H9 (cell line): Measurements from ENCODE around the gene TCERG1L. TPM values are rescaled to one million over a fixed set of nuclear protein-coding genes. Genes with fewer than 3 reads are reported as not detected.

Source experiments
- DNase-seq: peaks from one replicate; pipeline ENCODE4 v3.0.0-alpha.2; 2017
- H2AFZ ChIP-seq: one replicate; pipeline ENCODE4 v1.6.1; 2013; ENCODE audit warnings: mild to moderate bottlenecking, low read length, control low read depth, moderate library complexity
- H2AK5ac ChIP-seq: 2 replicates; pipeline ENCODE4 v1.6.1; 2013; ENCODE audit warnings: low read length, control low read depth, mixed read lengths; ENCODE audit not compliant: insufficient read length
- H2BK120ac ChIP-seq: one replicate; pipeline ENCODE4 v1.6.1; 2013; ENCODE audit warnings: low read depth, mild to moderate bottlenecking, low read length, control low read depth, inconsistent platforms; ENCODE audit not compliant: poor library complexity, severe bottlenecking
- H2BK12ac ChIP-seq: 2 replicates; pipeline ENCODE4 v1.6.1; 2013; ENCODE audit warnings: low read length, control low read depth, mixed read lengths, low read depth; ENCODE audit not compliant: insufficient read length
- H2BK15ac ChIP-seq: 2 replicates; pipeline ENCODE4 v1.6.1; 2013; ENCODE audit warnings: low read depth, low read length, control low read depth
- H2BK20ac ChIP-seq: one replicate; pipeline ENCODE4 v1.6.1; 2013; ENCODE audit warnings: low read depth, mild to moderate bottlenecking, low read length, control low read depth, inconsistent platforms; ENCODE audit not compliant: poor library complexity, severe bottlenecking
- H2BK5ac ChIP-seq: 2 replicates; pipeline ENCODE4 v1.6.1; 2013; ENCODE audit warnings: low read length, control low read depth, mixed read lengths; ENCODE audit not compliant: insufficient read length
- H3K14ac ChIP-seq: 2 replicates; pipeline ENCODE4 v1.6.1; 2013; ENCODE audit warnings: low read length, control low read depth; ENCODE audit not compliant: insufficient read depth
- H3K18ac ChIP-seq: 2 replicates; pipeline ENCODE4 v1.6.1; 2013; ENCODE audit warnings: low read depth, mild to moderate bottlenecking, mixed read lengths, low read length, control low read depth; ENCODE audit not compliant: insufficient read length
- H3K23ac ChIP-seq: 2 replicates; pipeline ENCODE4 v1.6.1; 2013; ENCODE audit warnings: low read length, control low read depth, mixed read lengths, low read depth; ENCODE audit not compliant: insufficient read length
- H3K23me2 ChIP-seq: 2 replicates; pipeline ENCODE4 v1.6.1; 2013; ENCODE audit warnings: low read depth, mild to moderate bottlenecking, mixed read lengths, low read length, control low read depth; ENCODE audit not compliant: insufficient read length, poor library complexity, severe bottlenecking
- H3K27ac ChIP-seq: 2 replicates; pipeline ENCODE4 v1.5.1; 2013; ENCODE audit warnings: low read length, control low read depth, mixed read lengths, low read depth; ENCODE audit not compliant: insufficient read length
- H3K27me3 ChIP-seq: 2 replicates; pipeline ENCODE4 v1.6.1; 2013; ENCODE audit warnings: low read length, control low read depth, inconsistent platforms; ENCODE audit not compliant: insufficient read depth
- H3K4ac ChIP-seq: 2 replicates; pipeline ENCODE4 v1.6.1; 2013; ENCODE audit warnings: low read depth, mild to moderate bottlenecking, control low read depth, inconsistent platforms, low read length, moderate library complexity
- H3K4me1 ChIP-seq: 2 replicates; pipeline ENCODE4 v1.6.1; 2013; ENCODE audit warnings: low read length, control low read depth, inconsistent platforms; ENCODE audit not compliant: insufficient read depth
- H3K4me2 ChIP-seq: 2 replicates; pipeline ENCODE4 v1.6.1; 2013; ENCODE audit warnings: low read length, control low read depth, mixed read lengths; ENCODE audit not compliant: insufficient read length, insufficient read depth
- H3K56ac ChIP-seq: 2 replicates; pipeline ENCODE4 v1.6.1; 2013; ENCODE audit warnings: low read depth, mild to moderate bottlenecking, mixed read lengths, low read length, control low read depth; ENCODE audit not compliant: insufficient read length
- H3K79me1 ChIP-seq: 2 replicates; pipeline ENCODE4 v1.6.1; 2013; ENCODE audit warnings: low read depth, mild to moderate bottlenecking, moderate library complexity, low read length, control low read depth, inconsistent platforms; ENCODE audit not compliant: insufficient read depth, poor library complexity, severe bottlenecking
- H3K79me2 ChIP-seq: 2 replicates; pipeline ENCODE4 v1.6.1; 2013; ENCODE audit warnings: low read length, control low read depth, inconsistent platforms; ENCODE audit not compliant: insufficient read depth
- H3K9ac ChIP-seq: 2 replicates; pipeline ENCODE4 v1.6.1; 2013; ENCODE audit warnings: low read length, control low read depth, mixed read lengths; ENCODE audit not compliant: insufficient read length; ENCODE audit errors: extremely low read depth
- H3K9me3 ChIP-seq: one replicate; pipeline ENCODE4 v1.6.1; 2013; ENCODE audit warnings: low read depth, low read length, inconsistent platforms; ENCODE audit not compliant: control insufficient read depth
- H3T11ph ChIP-seq: one replicate; pipeline ENCODE4 v1.6.1; 2013; ENCODE audit warnings: mild to moderate bottlenecking, low read length, control low read depth, inconsistent platforms
- H4K20me1 ChIP-seq: one replicate; pipeline ENCODE4 v1.6.1; 2013; ENCODE audit not compliant: control insufficient read depth, insufficient read length, insufficient read depth
- H4K5ac ChIP-seq: 2 replicates; pipeline ENCODE4 v1.6.1; 2013; ENCODE audit warnings: low read depth, mild to moderate bottlenecking, mixed read lengths, low read length, control low read depth; ENCODE audit not compliant: insufficient read length
- H4K8ac ChIP-seq: replicated peaks from 2 replicates; pipeline ENCODE4 v1.6.1; 2013; ENCODE audit warnings: low read length, control low read depth, mixed read lengths, low read depth; ENCODE audit not compliant: insufficient read length
- H4K91ac ChIP-seq: 2 replicates; pipeline ENCODE4 v1.6.1; 2013; ENCODE audit warnings: low read depth, mild to moderate bottlenecking, moderate library complexity, mixed read lengths, low read length, control low read depth; ENCODE audit not compliant: insufficient read length
- H3K27ac Mint-ChIP-seq, 3 experiments: 2 replicates in 2 of 3; 3 replicates in 1 of 3; pipeline ENCODE4 v1.8.0; 2020 to 2021; ENCODE audit warnings: mixed read lengths in 3 of 3, mild to moderate bottlenecking in 1 of 3, moderate library complexity in 1 of 3
- H3K27me3 Mint-ChIP-seq: 2 replicates; pipeline ENCODE4 v1.8.0; 2021; ENCODE audit warnings: low read depth, mild to moderate bottlenecking, moderate library complexity, mixed read lengths
- H3K36me3 Mint-ChIP-seq, 3 experiments: 2 replicates in 2 of 3; 3 replicates in 1 of 3; pipeline ENCODE4 v1.8.0; 2020 to 2021; ENCODE audit warnings: low read depth in 3 of 3, mixed read lengths in 3 of 3; ENCODE audit not compliant: insufficient read depth in 1 of 3
- H3K4me1 Mint-ChIP-seq, 2 experiments: 2 replicates each; pipeline ENCODE4 v1.8.0; 2020; ENCODE audit warnings: mixed read lengths in 2 of 2
- H3K4me3 Mint-ChIP-seq, 2 experiments: 2 replicates in 1 of 2; 3 replicates in 1 of 2; pipeline ENCODE4 v1.8.0; 2020 to 2021; ENCODE audit warnings: mild to moderate bottlenecking in 2 of 2, mixed read lengths in 2 of 2, moderate library complexity in 1 of 2
- H3K9me3 Mint-ChIP-seq, 2 experiments: 2 replicates in 1 of 2; 3 replicates in 1 of 2; pipeline ENCODE4 v1.8.0; 2020; ENCODE audit warnings: mild to moderate bottlenecking in 2 of 2, mixed read lengths in 2 of 2, moderate library complexity in 1 of 2
- WGBS: extraction: QIAGEN DNeasy Blood & Tissue Kit; methylation state at CpG from one replicate; pipeline ENCODE4 v1.1.7; 2013; ENCODE audit warnings: missing lambda C conversion rate, low lambda C conversion rate, mixed read lengths; ENCODE audit not compliant: insufficient read length; ENCODE audit errors: extremely low coverage; 5-methylcytosine and 5-hydroxymethylcytosine counted together
- long read RNA-seq: library from polyadenylated mRNA; unstranded; transcript quantifications from one replicate; pipeline ENCODE4 v2.0.0, GENCODE V29; 2020
- total RNA-seq: library from RNA; stranded (reverse); gene quantifications from 2 replicates; pipeline ENCODE4 v1.2.1, GENCODE V29; 2021
- TF ChIP-seq, protein P1 (sequence below): fragments of 200-600 bp; sonication (generic); conservative IDR thresholded peaks from 3 replicates; pipeline ENCODE4 v1.8.0; 2021; ENCODE audit warnings: antibody characterized with exemption, mild to moderate bottlenecking

Gene TCERG1L, protein sequence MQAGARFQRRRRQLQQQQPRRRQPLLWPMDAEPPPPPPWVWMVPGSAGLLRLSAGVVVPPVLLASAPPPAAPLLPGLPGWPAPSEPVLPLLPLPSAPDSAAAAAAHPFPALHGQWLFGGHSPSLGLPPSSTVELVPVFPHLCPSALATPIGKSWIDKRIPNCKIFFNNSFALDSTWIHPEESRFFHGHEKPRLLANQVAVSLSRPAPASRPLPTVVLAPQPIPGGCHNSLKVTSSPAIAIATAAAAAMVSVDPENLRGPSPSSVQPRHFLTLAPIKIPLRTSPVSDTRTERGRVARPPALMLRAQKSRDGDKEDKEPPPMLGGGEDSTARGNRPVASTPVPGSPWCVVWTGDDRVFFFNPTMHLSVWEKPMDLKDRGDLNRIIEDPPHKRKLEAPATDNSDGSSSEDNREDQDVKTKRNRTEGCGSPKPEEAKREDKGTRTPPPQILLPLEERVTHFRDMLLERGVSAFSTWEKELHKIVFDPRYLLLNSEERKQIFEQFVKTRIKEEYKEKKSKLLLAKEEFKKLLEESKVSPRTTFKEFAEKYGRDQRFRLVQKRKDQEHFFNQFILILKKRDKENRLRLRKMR
- total RNA-seq, result 3.3 and 3.5 TPM in 2 replicates
- long read RNA-seq, partial matches to known transcripts, result 6 of 9 reads
- long read RNA-seq, other reads (novel, unspliced or antisense), result 2 of 9 reads

DNA sequence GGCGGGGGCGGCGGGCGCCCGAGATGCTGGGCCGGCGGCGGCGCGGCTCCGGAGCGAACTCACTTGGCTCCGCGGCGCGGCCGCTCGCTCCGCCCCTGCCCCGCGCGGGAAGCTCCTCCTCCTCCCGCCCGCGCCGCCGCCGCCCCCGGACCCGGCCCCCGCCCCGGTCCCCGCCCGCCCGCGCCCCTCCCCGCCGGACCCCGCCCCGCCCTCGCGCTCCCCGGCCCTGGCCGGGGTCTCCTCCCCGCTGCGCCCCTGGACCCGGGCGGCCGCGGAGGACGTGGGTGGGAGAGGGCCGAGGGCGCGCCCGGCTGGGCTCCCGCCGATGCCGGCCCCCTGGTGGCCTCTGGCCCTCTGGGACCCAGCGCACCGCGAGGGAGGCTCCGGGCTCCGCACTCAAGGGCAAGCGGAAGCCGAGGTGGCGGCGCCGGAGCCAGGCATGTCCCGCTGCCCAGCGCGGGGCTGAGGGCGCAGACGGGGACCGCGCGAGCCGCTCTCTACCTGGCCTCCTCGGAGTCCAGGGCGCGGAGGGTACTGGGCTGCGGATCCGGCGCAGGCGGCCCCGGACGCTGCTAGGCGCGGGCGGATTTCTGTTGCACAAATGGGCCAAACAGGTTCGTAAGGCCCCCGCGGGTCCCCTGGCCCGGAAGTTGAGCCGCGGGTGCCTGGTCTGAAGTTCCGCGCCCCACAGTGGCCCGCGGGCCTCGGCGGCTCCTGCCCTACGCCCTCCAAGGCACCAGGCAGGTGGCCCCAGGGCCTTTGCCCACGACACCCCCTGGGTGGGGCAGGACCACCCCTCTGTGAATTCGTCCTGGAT, at the start of gene TCERG1L:
Gene TCERG1L, minus strand, starts transcription at position 61 of the 817 bp plus-strand sequence. CDS start 86 bp downstream, outside the sequence.
- Histone ChIP-seq H3K4ac (no peak within 1 kb of the TSS), H2BK5ac (no peak within 1 kb of the TSS), H4K20me1 (no peaks in the 10 kb centered on the region), H3K4me2 (peak within 1 kb of the TSS; percentile 80), H3K79me2 (no peaks in the 10 kb centered on the region), H4K5ac (no peak within 1 kb of the TSS), H3K9me3 (no peaks in the 10 kb centered on the region), H4K91ac (no peak within 1 kb of the TSS), H3K9ac (no peak within 1 kb of the TSS), H3K23me2 (peaks cover 8% of the 10 kb centered on the region), H3K23ac (no peak within 1 kb of the TSS), H3K27ac (no peak within 1 kb of the TSS), H2BK12ac (no peak within 1 kb of the TSS), H2BK15ac (no peak within 1 kb of the TSS), H3K18ac (no peak within 1 kb of the TSS), H4K8ac (no peak within 1 kb of the TSS), H2AK5ac (no peak within 1 kb of the TSS), H2AFZ (no peak within 1 kb of the TSS), H3K4me1 (peaks cover 2% of the 10 kb centered on the region; the same call in 1 of the 2 replicates), H2BK20ac (no peak within 1 kb of the TSS), H3K27me3 (no peaks in the 10 kb centered on the region), H3K56ac (no peak within 1 kb of the TSS), H3T11ph (no peak within 1 kb of the TSS), H3K14ac (no peak within 1 kb of the TSS), H3K79me1 (no peaks in the 10 kb centered on the region), H2BK120ac (no peak within 1 kb of the TSS)
- no CpG with 5 or more reads among the region's 104 CpGs for WGBS
- peak; percentile 61 for DNase-seq
- Mint-ChIP-seq H3K4me3 (peak within 1 kb of the TSS; percentile 66 to 84), H3K27ac (no peak within 1 kb of the TSS; a peak in 1 of 7 replicates), H3K36me3 (peaks cover 0 to 4% (median 0%) of the 10 kb centered on the region in 3 experiments; a peak in 3 of 7 replicates), H3K9me3 (no peaks in the 10 kb centered on the region; a peak in 1 of 5 replicates), H3K27me3 (peaks cover 30% of the 10 kb centered on the region), H3K4me1 (peaks cover 25% of the 10 kb centered on the region in 2 experiments)
- TF ChIP-seq, protein P1, sequence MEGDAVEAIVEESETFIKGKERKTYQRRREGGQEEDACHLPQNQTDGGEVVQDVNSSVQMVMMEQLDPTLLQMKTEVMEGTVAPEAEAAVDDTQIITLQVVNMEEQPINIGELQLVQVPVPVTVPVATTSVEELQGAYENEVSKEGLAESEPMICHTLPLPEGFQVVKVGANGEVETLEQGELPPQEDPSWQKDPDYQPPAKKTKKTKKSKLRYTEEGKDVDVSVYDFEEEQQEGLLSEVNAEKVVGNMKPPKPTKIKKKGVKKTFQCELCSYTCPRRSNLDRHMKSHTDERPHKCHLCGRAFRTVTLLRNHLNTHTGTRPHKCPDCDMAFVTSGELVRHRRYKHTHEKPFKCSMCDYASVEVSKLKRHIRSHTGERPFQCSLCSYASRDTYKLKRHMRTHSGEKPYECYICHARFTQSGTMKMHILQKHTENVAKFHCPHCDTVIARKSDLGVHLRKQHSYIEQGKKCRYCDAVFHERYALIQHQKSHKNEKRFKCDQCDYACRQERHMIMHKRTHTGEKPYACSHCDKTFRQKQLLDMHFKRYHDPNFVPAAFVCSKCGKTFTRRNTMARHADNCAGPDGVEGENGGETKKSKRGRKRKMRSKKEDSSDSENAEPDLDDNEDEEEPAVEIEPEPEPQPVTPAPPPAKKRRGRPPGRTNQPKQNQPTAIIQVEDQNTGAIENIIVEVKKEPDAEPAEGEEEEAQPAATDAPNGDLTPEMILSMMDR, result no peak
